ENCODE data around the gene MAST1.
"Not testable (repeated sequence)": the region's sequence is repeated elsewhere in the genome, so short reads cannot be mapped to it uniquely, and the experiment has no call there.

Gene MAST1

GRCh38 chr19:12800923-12801465 is 37.3 kb upstream of the MAST1 start:
- in situ Hi-C loops (cut with HindIII; ENCODE audit: low sequenced_read_pairs), result no loop called here

GRCh38 chr19:12801466-12802266 is 36.6 kb upstream of the MAST1 start, which contains the start of the genes PRDX2 and THSD8:
TSS of gene PRDX2 (minus strand) at chr19:12801800. CDS start at chr19:12801261, 539 bp downstream.
TSS of gene THSD8 (plus strand) at chr19:12802069. CDS start at chr19:12802072, 3 bp downstream.
- in situ Hi-C loops (cut with HindIII; ENCODE audit: low sequenced_read_pairs), result no loop called here

GRCh38 chr19:12802267-12803106 is 35.8 kb upstream of the MAST1 start:
- in situ Hi-C loops (cut with HindIII; ENCODE audit: low sequenced_read_pairs), result no loop called here

- in situ Hi-C loops (cut with HindIII; ENCODE audit: low sequenced_read_pairs), result no loop called here
Measured at GRCh38 chr19:12804051-12804450, 34.3 kb upstream of the MAST1 start.

- in situ Hi-C loops (cut with HindIII; ENCODE audit: low sequenced_read_pairs), result no loop called here
Measured at GRCh38 chr19:12806242-12807081, 31.9 kb upstream of the MAST1 start, which contains the start of gene RNASEH2A. TSS of gene RNASEH2A (plus strand) at chr19:12806584. CDS start at chr19:12806674, 90 bp downstream.

GRCh38 chr19:12815088-12815487 is 23.2 kb upstream of the MAST1 start:
- in situ Hi-C loops (cut with HindIII; ENCODE audit: low sequenced_read_pairs), result no loop called here

- in situ Hi-C loops (cut with HindIII; ENCODE audit: low sequenced_read_pairs), result not testable (repeated sequence)
Measured at GRCh38 chr19:12817188-12817587, 21.1 kb upstream of the MAST1 start.

- in situ Hi-C loops (cut with HindIII; ENCODE audit: low sequenced_read_pairs), result not testable (repeated sequence)
Measured at GRCh38 chr19:12817810-12818209, 20.5 kb upstream of the MAST1 start.

GRCh38 chr19:12821761-12822160 is 16.6 kb upstream of the MAST1 start:
- in situ Hi-C loops (cut with HindIII; ENCODE audit: low sequenced_read_pairs), result no loop called here

GRCh38 chr19:12825254-12826131 is 12.8 kb upstream of the MAST1 start:
- in situ Hi-C loops (cut with HindIII; ENCODE audit: low sequenced_read_pairs), result no loop called here

GRCh38 chr19:12828494-12828893 is 9.8 kb upstream of the MAST1 start:
- in situ Hi-C loops (cut with HindIII; ENCODE audit: low sequenced_read_pairs), result no loop called here

- in situ Hi-C loops (cut with HindIII; ENCODE audit: low sequenced_read_pairs), result no loop called here
Measured at GRCh38 chr19:12833418-12833737, 4.9 kb upstream of the MAST1 start.

- in situ Hi-C loops (cut with HindIII; ENCODE audit: low sequenced_read_pairs), result no loop called here
Measured at GRCh38 chr19:12833738-12834565, 4.4 kb upstream of the MAST1 start.

GRCh38 chr19:12834566-12834943 is 3.8 kb upstream of the MAST1 start, which contains the start of gene RTBDN:
TSS of gene RTBDN (minus strand) at chr19:12834579. CDS start at chr19:12829979, 4,600 bp downstream.
- in situ Hi-C loops (cut with HindIII; ENCODE audit: low sequenced_read_pairs), result no loop called here

GRCh38 chr19:12834976-12835757 is 3.1 kb upstream of the MAST1 start:
- in situ Hi-C loops (cut with HindIII; ENCODE audit: low sequenced_read_pairs), result no loop called here

- in situ Hi-C loops (cut with HindIII; ENCODE audit: low sequenced_read_pairs), result no loop called here
Measured at GRCh38 chr19:12836529-12836863, 1.8 kb upstream of the MAST1 start.

- in situ Hi-C loops (cut with HindIII; ENCODE audit: low sequenced_read_pairs), result no loop called here
Measured at GRCh38 chr19:12837225-12837624, 1.1 kb upstream of the MAST1 start.

Data from DLD1 (cell line).